Activated CD4-positive, alpha-beta T cell treated with anti-CD3 and anti-CD28 coated beads, Interleukin-2, amount 10 ng/mL, durations not matched to agents 24 days and 14 days (primary cell): ENCODE measurements around the gene PCDHB1. TPM values are rescaled to one million over a fixed set of nuclear protein-coding genes. Genes with fewer than 3 reads are reported as not detected.

Experiments used
- DNase-seq: peaks from one replicate; pipeline ENCODE4 v3.0.0; 2022
- H3K27ac Mint-ChIP-seq: one replicate; pipeline ENCODE4 v1.8.0; 2022; ENCODE audit warnings: mild to moderate bottlenecking, mixed read lengths
- H3K27me3 Mint-ChIP-seq: one replicate; pipeline ENCODE4 v1.8.0; 2022; ENCODE audit warnings: mixed read lengths
- H3K36me3 Mint-ChIP-seq: one replicate; pipeline ENCODE4 v1.8.0; 2022; ENCODE audit warnings: low read depth, mild to moderate bottlenecking, mixed read lengths
- H3K4me1 Mint-ChIP-seq: one replicate; pipeline ENCODE4 v1.8.0; 2021; ENCODE audit warnings: mixed read lengths
- H3K4me3 Mint-ChIP-seq: one replicate; pipeline ENCODE4 v1.8.0; 2022; ENCODE audit warnings: mild to moderate bottlenecking, moderate library complexity, mixed read lengths
- H3K9me3 Mint-ChIP-seq: one replicate; pipeline ENCODE4 v1.8.0; 2021; ENCODE audit warnings: mixed read lengths
- intact Hi-C: fragments of 100-400 bp; cut with micrococcal nuclease; formaldehyde crosslinking; loops from one replicate; pipeline ENCODE4 v1.15.1; 2023
- total RNA-seq: library from RNA; stranded (reverse); gene quantifications from 2 replicates; pipeline ENCODE4 v1.2.3, GENCODE V29; 2022

PCDHB1 gene
- total RNA-seq = not detected in 2 replicates

DNA sequence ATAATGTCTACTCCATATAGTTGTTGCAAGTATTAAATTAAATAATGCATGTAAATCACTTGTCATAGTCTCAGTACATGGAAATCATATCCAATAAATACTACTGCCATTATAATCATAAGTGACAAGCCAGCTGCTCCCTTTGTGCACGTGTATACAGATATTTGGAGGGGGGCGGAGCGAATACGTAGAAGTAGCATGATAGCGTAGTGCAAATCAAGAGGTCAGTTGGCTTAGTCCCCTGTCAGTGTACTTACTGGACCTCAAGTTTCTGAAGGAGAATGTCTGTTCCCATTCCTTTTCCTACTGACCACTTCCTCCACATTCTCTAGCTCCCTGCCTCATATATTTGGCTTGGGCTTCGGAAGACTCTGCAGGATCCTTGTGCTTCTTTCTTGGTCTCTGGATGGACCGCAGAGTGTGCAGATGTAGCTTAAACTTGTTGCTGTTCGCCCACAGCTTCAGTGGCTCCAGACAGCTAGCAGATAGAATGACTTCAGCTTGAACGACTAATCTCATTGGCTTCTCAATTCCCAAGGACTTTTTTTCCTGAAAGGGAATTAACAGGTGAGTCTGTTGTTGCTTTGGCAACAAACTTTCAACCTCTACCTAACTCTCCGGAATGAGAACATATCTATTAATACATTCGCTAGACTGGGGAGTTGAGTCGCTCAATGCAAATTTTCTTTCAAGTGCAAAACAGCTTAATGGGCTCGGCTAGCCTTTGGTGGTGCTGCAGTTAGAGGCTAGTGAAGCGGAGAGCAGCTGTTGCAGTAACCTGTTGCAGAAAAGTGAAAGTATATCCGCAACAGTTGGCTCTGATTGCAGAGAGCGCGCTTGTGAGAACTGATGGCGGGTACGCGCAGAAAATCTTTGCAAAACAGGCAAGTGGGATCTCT, at the start of gene PCDHB1:
Gene PCDHB1 (plus strand): TSS at position 753 of the 899 bp plus-strand sequence. CDS start 97 bp downstream, at position 850.
- H3K9me3 Mint-ChIP-seq = peaks cover 24% of the 10 kb centered on the region
- DNase-seq = no peak
- no peaks in the 10 kb centered on the region for H3K36me3 Mint-ChIP-seq
- peaks cover 2% of the 10 kb centered on the region for H3K27me3 Mint-ChIP-seq
- H3K4me3 Mint-ChIP-seq = no peak within 1 kb of the TSS
- no peaks in the 10 kb centered on the region for H3K4me1 Mint-ChIP-seq
- no peak within 1 kb of the TSS for H3K27ac Mint-ChIP-seq
- intact Hi-C loops = no loop called here

- intact Hi-C loops = no loop called here
- no peak overlapping the region for H3K4me3 Mint-ChIP-seq
- H3K36me3 Mint-ChIP-seq = no peaks in the 10 kb centered on the region
- no peak for DNase-seq
- peaks cover 17% of the 10 kb centered on the region for H3K27me3 Mint-ChIP-seq
- H3K4me1 Mint-ChIP-seq = no peaks in the 10 kb centered on the region
- H3K9me3 Mint-ChIP-seq = no peaks in the 10 kb centered on the region
- H3K27ac Mint-ChIP-seq = no peak overlapping the region
Measured at GRCh38 chr5:141001446-141001843, 49.7 kb upstream of the PCDHB1 start.

DNA sequence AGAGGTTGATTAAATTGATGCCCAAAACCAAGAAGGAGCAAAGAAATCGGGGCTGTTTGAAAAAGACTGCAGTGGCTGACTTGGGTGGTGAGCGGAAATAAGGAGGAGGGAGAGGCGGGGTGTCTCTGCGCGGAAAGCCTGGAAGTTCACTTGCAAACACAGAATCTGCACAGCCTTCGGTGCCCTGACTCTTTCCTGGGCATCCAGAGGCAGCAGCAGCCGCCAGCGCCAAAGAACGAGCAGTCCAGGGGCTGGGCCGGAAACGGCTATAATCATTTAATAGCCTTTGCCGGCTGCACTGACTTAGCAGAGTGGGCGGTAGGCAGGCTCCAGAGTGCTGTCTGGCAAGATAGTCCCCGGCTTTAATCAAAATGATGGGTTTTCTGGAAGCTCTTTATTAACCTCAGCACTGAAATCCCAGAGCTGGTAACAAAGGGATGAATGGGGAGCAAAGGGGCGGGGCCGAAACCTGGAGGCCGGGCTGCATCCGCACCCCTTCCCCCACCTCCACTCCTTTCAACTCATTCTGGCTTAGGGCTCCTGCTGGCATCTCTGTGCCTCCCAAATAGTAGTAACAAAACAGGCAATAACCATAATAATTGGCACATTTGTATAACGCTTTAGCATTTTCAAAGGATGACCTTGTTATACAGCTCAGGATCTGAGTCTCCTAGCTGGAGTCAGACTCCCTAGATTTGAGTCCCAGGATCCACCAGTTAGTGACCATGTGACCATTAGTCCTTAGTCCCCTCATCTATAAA, 49.1 kb upstream of the PCDHB1 start:
- Mint-ChIP-seq H3K36me3 (no peaks in the 10 kb centered on the region), H3K27ac (no peak overlapping the region), H3K4me3 (no peak overlapping the region), H3K4me1 (no peaks in the 10 kb centered on the region), H3K27me3 (peaks cover 17% of the 10 kb centered on the region), H3K9me3 (no peaks in the 10 kb centered on the region)
- intact Hi-C loops = no loop called here
- DNase-seq = no peak

DNA sequence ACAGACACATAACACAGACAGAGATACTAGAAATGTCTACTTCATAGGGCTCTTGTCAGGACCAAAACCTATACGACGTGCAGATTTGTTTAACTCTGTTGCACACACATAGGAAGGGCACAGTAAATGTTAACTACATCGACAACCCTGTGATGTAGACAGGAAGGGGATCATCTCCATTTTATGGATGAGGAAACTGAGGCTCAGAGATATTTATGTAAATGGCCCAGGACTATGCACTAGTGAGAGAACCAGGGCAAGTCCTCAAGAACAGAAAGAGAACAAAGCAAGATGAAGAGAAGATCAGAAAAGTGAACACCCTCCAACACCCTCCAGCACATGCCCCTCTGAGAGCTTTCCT, 48.6 kb upstream of the PCDHB1 start:
- intact Hi-C loops = no loop called here
- DNase-seq = no peak
- H3K27me3 Mint-ChIP-seq = peaks cover 17% of the 10 kb centered on the region
- no peaks in the 10 kb centered on the region for H3K9me3 Mint-ChIP-seq
- no peak overlapping the region for H3K27ac Mint-ChIP-seq
- H3K4me1 Mint-ChIP-seq = no peaks in the 10 kb centered on the region
- H3K36me3 Mint-ChIP-seq = no peaks in the 10 kb centered on the region
- no peak overlapping the region for H3K4me3 Mint-ChIP-seq

DNA sequence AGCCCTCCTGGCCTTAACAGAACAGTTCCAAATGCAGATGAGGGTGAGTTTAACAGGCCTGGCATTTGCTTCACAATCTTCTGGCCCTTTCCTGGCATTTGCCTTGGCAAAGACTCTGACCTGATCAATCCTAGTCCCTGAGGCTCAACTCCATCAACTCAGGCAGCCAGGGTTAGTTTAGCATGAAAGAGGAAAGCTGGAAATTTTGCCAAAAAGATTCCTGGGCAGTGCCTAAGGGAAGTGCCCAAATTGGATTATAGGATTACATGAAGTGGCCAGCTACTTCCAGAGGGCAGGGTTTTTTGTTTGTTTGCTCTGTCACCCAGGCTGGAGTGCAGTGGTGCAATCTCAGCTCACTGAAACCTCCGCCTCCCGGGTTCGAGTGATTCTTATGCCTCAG, 48.1 kb upstream of the PCDHB1 start:
- no peaks in the 10 kb centered on the region for H3K9me3 Mint-ChIP-seq
- intact Hi-C loops = no loop called here
- no peaks in the 10 kb centered on the region for H3K36me3 Mint-ChIP-seq
- no peak overlapping the region for H3K27ac Mint-ChIP-seq
- no peak overlapping the region for H3K4me3 Mint-ChIP-seq
- H3K27me3 Mint-ChIP-seq = peaks cover 17% of the 10 kb centered on the region
- H3K4me1 Mint-ChIP-seq = no peaks in the 10 kb centered on the region
- no peak for DNase-seq

DNA sequence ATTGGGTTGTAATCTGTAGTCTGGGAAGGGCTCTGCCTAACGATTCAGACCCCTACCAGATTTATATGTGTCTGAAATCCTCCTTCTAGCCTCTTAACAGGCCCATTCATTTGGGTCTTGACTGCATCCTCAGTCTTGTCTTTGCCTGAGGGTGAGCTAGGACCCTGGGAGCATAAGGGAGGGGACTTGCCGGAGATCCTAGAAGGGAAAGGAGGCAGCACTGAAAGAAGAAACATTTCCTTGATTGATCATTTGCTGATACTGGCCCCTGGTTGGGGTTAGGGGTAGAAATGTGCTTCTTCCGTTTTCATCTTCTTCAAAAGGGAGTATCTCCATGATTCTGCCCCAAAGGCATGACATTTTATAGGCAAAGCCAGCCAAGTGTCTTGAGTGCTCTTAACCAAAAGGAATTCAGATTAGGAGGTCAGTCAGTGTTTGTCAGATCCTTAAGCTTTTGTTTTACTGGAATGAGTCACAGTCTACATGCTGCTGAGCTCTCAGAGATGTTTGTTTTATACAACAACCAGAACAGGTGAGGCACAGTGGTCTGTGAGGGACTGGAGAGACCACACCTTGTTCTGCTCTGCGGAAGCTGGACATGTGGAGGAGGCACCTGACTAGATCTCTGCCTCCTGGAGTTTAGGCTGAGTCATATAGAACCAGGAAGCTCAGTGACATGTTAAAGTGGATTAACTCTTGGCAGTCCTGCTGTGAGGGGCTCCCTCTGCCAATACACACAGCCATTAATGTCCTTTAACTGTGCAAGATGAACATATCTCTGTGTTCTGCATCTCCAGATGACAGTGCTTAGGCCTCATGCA, 47.2 kb upstream of the PCDHB1 start:
- Mint-ChIP-seq H3K27me3 (peaks cover 17% of the 10 kb centered on the region), H3K4me3 (no peak overlapping the region), H3K27ac (no peak overlapping the region), H3K4me1 (no peaks in the 10 kb centered on the region), H3K9me3 (no peaks in the 10 kb centered on the region), H3K36me3 (no peaks in the 10 kb centered on the region)
- intact Hi-C loops = no loop called here
- no peak for DNase-seq

GRCh38 chr5:141007791-141008190, 43.4 kb upstream of the PCDHB1 start:
- DNase-seq = no peak
- Mint-ChIP-seq H3K27ac (no peak overlapping the region), H3K27me3 (no peaks in the 10 kb centered on the region), H3K4me3 (no peak overlapping the region), H3K4me1 (no peaks in the 10 kb centered on the region), H3K36me3 (no peaks in the 10 kb centered on the region), H3K9me3 (no peaks in the 10 kb centered on the region)
- intact Hi-C loops = no loop called here

DNA sequence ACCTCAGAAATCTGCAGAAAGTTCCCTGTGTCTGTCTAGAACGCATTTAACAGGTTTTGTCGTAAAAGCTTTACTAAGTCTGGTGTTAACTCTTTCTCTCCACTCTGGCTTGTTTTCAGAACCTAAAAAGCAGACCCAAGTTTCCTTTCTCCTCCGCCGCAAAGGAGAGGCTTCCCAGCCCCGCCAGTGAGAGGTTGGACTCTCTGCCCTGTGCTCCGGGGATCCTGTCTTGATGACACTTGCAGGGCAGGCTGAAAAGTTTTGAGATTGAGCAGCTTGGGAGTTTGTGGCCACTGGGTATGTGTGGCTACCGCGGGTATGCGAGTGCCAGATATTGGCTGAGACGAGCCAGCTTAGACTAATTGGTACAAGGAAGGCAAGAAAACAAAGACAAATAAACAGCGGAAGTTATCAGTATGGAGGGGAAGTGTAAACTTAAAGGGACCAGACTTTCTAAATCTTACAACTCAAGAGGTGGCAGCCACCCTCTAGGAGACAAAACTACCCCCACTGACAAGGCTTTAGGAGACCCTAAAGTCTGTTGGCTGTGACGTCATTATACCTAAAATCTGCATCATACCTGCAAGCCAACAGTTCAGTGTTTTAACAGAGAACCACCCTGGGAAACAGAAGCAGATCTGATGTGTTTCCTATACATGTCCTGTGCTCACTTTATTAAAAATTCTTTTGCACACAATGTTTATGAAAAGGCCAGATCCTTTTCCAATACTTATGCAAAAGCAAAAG, 41.0 kb upstream of the PCDHB1 start:
- Mint-ChIP-seq H3K27me3 (no peaks in the 10 kb centered on the region), H3K9me3 (no peaks in the 10 kb centered on the region), H3K36me3 (no peaks in the 10 kb centered on the region), H3K4me1 (no peaks in the 10 kb centered on the region), H3K4me3 (no peak overlapping the region), H3K27ac (no peak overlapping the region)
- intact Hi-C loops = no loop called here
- no peak for DNase-seq

DNA sequence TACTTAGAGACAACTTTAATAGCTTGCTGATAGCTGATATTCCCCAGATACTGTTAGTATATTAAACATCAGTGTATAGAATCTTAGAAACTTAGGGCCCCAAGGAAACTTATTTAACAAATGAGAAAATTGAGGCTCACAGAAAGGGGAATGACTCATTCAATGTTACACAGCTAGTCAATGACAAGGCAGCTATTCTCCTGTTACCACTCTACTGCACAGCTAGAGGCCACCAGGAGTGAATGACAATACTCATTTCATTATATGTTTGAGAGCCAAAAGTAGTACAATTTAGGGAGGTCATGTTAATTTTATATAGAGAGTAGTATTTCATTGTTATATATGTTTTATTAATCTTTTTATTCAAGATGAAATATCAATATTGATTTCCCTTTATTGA, 33.2 kb upstream of the PCDHB1 start:
- H3K27ac Mint-ChIP-seq = no peak overlapping the region
- H3K4me1 Mint-ChIP-seq = no peaks in the 10 kb centered on the region
- H3K9me3 Mint-ChIP-seq = no peaks in the 10 kb centered on the region
- H3K4me3 Mint-ChIP-seq = no peak overlapping the region
- intact Hi-C loops = no loop called here
- H3K27me3 Mint-ChIP-seq = no peaks in the 10 kb centered on the region
- no peak for DNase-seq
- no peaks in the 10 kb centered on the region for H3K36me3 Mint-ChIP-seq

DNA sequence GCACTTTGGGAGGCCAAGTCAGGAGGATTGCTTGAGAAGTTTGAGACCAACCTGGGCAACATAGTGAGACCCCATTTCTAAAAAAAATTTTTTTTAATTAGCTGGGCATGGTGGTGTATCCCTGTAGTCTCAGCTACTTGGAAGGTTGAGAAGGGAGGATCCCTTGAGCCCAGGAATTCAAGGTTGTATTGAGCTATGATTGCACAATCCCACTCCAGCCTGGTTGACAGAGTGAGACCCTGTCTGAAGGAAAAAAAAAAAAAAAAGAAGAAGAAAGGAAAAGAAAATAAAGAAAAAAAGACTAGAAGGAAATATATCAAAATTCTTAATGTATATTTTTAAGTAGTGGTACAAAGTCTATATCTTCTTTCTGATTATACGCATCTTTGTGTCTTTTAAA, 28.8 kb upstream of the PCDHB1 start:
- DNase-seq = no peak
- Mint-ChIP-seq H3K4me3 (no peak overlapping the region), H3K27ac (no peak overlapping the region), H3K27me3 (no peaks in the 10 kb centered on the region), H3K9me3 (no peaks in the 10 kb centered on the region), H3K36me3 (no peaks in the 10 kb centered on the region), H3K4me1 (no peaks in the 10 kb centered on the region)
- intact Hi-C loops = no loop called here

- Mint-ChIP-seq H3K27ac (no peak overlapping the region), H3K9me3 (no peaks in the 10 kb centered on the region), H3K36me3 (no peaks in the 10 kb centered on the region), H3K4me3 (no peak overlapping the region), H3K4me1 (no peaks in the 10 kb centered on the region), H3K27me3 (no peaks in the 10 kb centered on the region)
- intact Hi-C loops = no loop called here
- DNase-seq = no peak
Measured at GRCh38 chr5:141031006-141031405, 20.2 kb upstream of the PCDHB1 start.

DNA sequence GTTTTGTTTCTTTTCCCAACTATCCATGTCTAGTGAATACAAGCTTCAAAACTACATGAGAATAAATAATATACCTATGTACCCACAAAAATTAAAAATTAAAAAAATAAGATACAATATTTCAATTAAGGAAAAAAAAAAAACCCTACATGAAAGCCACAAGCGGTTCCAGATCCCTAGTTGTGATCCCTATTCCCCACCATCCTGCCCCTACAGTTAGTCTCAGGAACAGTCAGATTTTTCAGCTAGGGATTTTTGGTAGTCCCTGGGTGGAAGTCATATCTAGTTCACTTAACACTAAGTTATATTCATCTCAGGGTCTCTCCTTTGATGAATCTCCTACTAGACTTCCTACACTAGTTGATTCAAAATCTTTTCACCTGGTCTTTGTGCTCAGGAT, 18.5 kb upstream of the PCDHB1 start:
- DNase-seq = no peak
- no peaks in the 10 kb centered on the region for H3K9me3 Mint-ChIP-seq
- H3K27me3 Mint-ChIP-seq = no peaks in the 10 kb centered on the region
- H3K4me1 Mint-ChIP-seq = no peaks in the 10 kb centered on the region
- no peak overlapping the region for H3K4me3 Mint-ChIP-seq
- no peak overlapping the region for H3K27ac Mint-ChIP-seq
- intact Hi-C loops = no loop called here
- H3K36me3 Mint-ChIP-seq = no peaks in the 10 kb centered on the region

- Mint-ChIP-seq H3K4me1 (no peaks in the 10 kb centered on the region), H3K27me3 (no peaks in the 10 kb centered on the region), H3K4me3 (no peak overlapping the region), H3K27ac (no peak overlapping the region), H3K36me3 (no peaks in the 10 kb centered on the region), H3K9me3 (no peaks in the 10 kb centered on the region)
- DNase-seq = no peak
- intact Hi-C loops = no loop called here
Measured at GRCh38 chr5:141039061-141039460, 12.1 kb upstream of the PCDHB1 start.
